A172 (cell line): Measurements from ENCODE around the gene SKAP1. TPM values are rescaled to one million over a fixed set of nuclear protein-coding genes. Genes with fewer than 3 reads are reported as not detected.

ENCODE experiments used
- DNase-seq: peaks from one replicate; pipeline ENCODE4 v3.0.0-alpha.2; 2015; ENCODE audit warnings: low spot score
- total RNA-seq: library from RNA; depleted of rRNA; stranded (reverse); fragments of >200 nt; shearing (Covaris generic); gene quantifications from 2 replicates; pipeline ENCODE4 v1.2.3, GENCODE V29; 2014

The SKAP1 gene
- total RNA-seq, 1 experiment from 2014 or later: 2.6 TPM

- DNase-seq: peak; percentile 55
Observed at GRCh38 chr17:48175692-48176470, 254.1 kb downstream of the SKAP1 start.

- DNase-seq: no peak
Observed at GRCh38 chr17:48174833-48175523, 255.0 kb downstream of the SKAP1 start.

- DNase-seq: no peak
Observed at GRCh38 chr17:48173191-48173984, 256.6 kb downstream of the SKAP1 start.

GRCh38 chr17:48169926-48170325 lies 260.1 kb downstream of the SKAP1 start:
- no peak for DNase-seq

- no peak for DNase-seq
Observed at GRCh38 chr17:48163809-48164208, 266.2 kb downstream of the SKAP1 start.

GRCh38 chr17:48162946-48163506 lies 267.0 kb downstream of the SKAP1 start:
- DNase-seq: no peak

- no peak for DNase-seq
Observed at GRCh38 chr17:48162306-48162934, 267.6 kb downstream of the SKAP1 start.

GRCh38 chr17:48161127-48161905 lies 268.7 kb downstream of the SKAP1 start:
- DNase-seq: no peak

GRCh38 chr17:48160177-48161081 lies 269.6 kb downstream of the SKAP1 start:
- no peak for DNase-seq

GRCh38 chr17:48159232-48159631 lies 270.8 kb downstream of the SKAP1 start:
- no peak for DNase-seq

GRCh38 chr17:48155889-48156611 lies 274.0 kb downstream of the SKAP1 start:
- no peak for DNase-seq

- DNase-seq: peak; percentile 63
Observed at GRCh38 chr17:48153691-48154358, 276.2 kb downstream of the SKAP1 start.

GRCh38 chr17:48152289-48152688 lies 277.7 kb downstream of the SKAP1 start:
- DNase-seq: no peak

GRCh38 chr17:48151220-48151619 lies 278.8 kb downstream of the SKAP1 start:
- no peak for DNase-seq

GRCh38 chr17:48150597-48151001 lies 279.4 kb downstream of the SKAP1 start:
- DNase-seq: no peak

GRCh38 chr17:48149787-48150463 lies 280.1 kb downstream of the SKAP1 start:
- no peak for DNase-seq

- no peak for DNase-seq
Observed at GRCh38 chr17:48148854-48149786, 280.9 kb downstream of the SKAP1 start.
